Measurements from ENCODE around the gene ATP9A.

The ATP9A gene

GRCh38 chr20:51631011-51631950 is 136.9 kb downstream of the ATP9A start (continued):
- TF ChIP-seq PRDM4 (tag by site-specific recombination; IDR thresholded peaks at IDR 0.05), result no peak
- no peak for TF ChIP-seq IKZF3 (tag by site-specific recombination; IDR thresholded peaks at IDR 0.05)
- TF ChIP-seq ZNF239 (tag by site-specific recombination; IDR thresholded peaks at IDR 0.05), result no peak
- TF ChIP-seq ZNF791 (tag by site-specific recombination; IDR thresholded peaks at IDR 0.05), result no peak
- TF ChIP-seq ZNF639 (tag by site-specific recombination; IDR thresholded peaks at IDR 0.05), result no peak
- no peak for TF ChIP-seq ZNF76 (tag by site-specific recombination; IDR thresholded peaks at IDR 0.05; ENCODE audit: borderline replicate concordance, low read depth)
- no peak for TF ChIP-seq ZNF558 (tag by site-specific recombination; IDR thresholded peaks at IDR 0.05)
- no peak for TF ChIP-seq ZBTB8A (tag by site-specific recombination; IDR thresholded peaks at IDR 0.05)
- TF ChIP-seq ZBTB48 (tag by site-specific recombination; IDR thresholded peaks at IDR 0.05), result no peak
- no peak for TF ChIP-seq ZNF133 (tag by site-specific recombination; IDR thresholded peaks at IDR 0.05)
- no peak for TF ChIP-seq KLF9 (tag by site-specific recombination; IDR thresholded peaks at IDR 0.05; ENCODE audit: low read depth)
- no peak for TF ChIP-seq ZNF175 (tag by site-specific recombination; IDR thresholded peaks at IDR 0.05)
- TF ChIP-seq ZNF768 (tag by site-specific recombination; IDR thresholded peaks at IDR 0.05), result no peak
- no peak for TF ChIP-seq ZNF449 (tag by site-specific recombination; IDR thresholded peaks at IDR 0.05)
- TF ChIP-seq ZNF138 (tag by site-specific recombination; IDR thresholded peaks at IDR 0.05; ENCODE audit: borderline replicate concordance), result no peak
- TF ChIP-seq ZNF843 (tag by site-specific recombination; IDR thresholded peaks at IDR 0.05), result no peak
- TF ChIP-seq ZNF529 (tag by site-specific recombination; IDR thresholded peaks at IDR 0.05; ENCODE audit: insufficient replicate concordance), result no peak
- TF ChIP-seq WT1 (tag by site-specific recombination; IDR thresholded peaks at IDR 0.05), result no peak
- no peak for TF ChIP-seq ZNF596 (tag by site-specific recombination; IDR thresholded peaks at IDR 0.05)
- no peak for TF ChIP-seq ZNF626 (tag by site-specific recombination; IDR thresholded peaks at IDR 0.05)
- no peak for TF ChIP-seq ZBTB44 (tag by site-specific recombination; IDR thresholded peaks at IDR 0.05)
- no peak for TF ChIP-seq HOXA7 (CRISPR knock-in tag; IDR thresholded peaks at IDR 0.05; ENCODE audit: borderline replicate concordance)
- TF ChIP-seq GLI4 (tag by site-specific recombination; IDR thresholded peaks at IDR 0.05), result no peak
- TF ChIP-seq ZNF518A (tag by site-specific recombination; conservative IDR thresholded peaks at IDR 0.05; ENCODE audit: low read depth), result no peak
- TF ChIP-seq SETDB1 (IDR thresholded peaks at IDR 0.05; ENCODE audit: insufficient read length, low read length), result no peak
- TF ChIP-seq EGR2 (tag by site-specific recombination; IDR thresholded peaks at IDR 0.05; ENCODE audit: low read depth), result peak; percentile 35; the same call in 1 of the 2 replicates

Measured in HEK293 (cell line).